ENCODE data around the gene HSPA12A.

- TF ChIP-seq CTCF (IDR thresholded peaks at IDR 0.05; ENCODE audit: insufficient read depth, low read depth, low read length) (no peak), EZH2 (IDR thresholded peaks at IDR 0.05; ENCODE audit: insufficient read depth, low read length) (no peak)
Observed at GRCh38 chr10:116769368-116769767, 27.0 kb upstream of the HSPA12A start.
